Neural cell (in vitro differentiated cells): ENCODE data around the gene TAS2R38.

Source experiments
- CTCF ChIP-seq: fragments of 450-650 bp; IDR thresholded peaks from 2 replicates; pipeline ENCODE4 v1.5.1; 2014; ENCODE audit warnings: antibody characterized with exemption, mild to moderate bottlenecking, moderate library complexity; ENCODE audit not compliant: poor library complexity, severe bottlenecking
- EP300 ChIP-seq: fragments of 450-650 bp; conservative IDR thresholded peaks from 2 replicates; pipeline ENCODE4 v1.6.1; 2014; ENCODE audit warnings: antibody characterized with exemption, mild to moderate bottlenecking, moderate library complexity; ENCODE audit not compliant: poor library complexity, severe bottlenecking
- EZH2 ChIP-seq: fragments of 200-600, 300-800 bp; shearing (Covaris generic), sonication (generic); IDR thresholded peaks from 2 replicates; pipeline ENCODE4 v1.6.1; 2014; ENCODE audit warnings: antibody characterized with exemption, low read length, borderline replicate concordance, mild to moderate bottlenecking; ENCODE audit not compliant: insufficient read depth, poor library complexity, severe bottlenecking
- MXI1 ChIP-seq: fragments of 450-650 bp; conservative IDR thresholded peaks from 2 replicates; pipeline ENCODE4 v1.6.1; 2014; ENCODE audit warnings: antibody characterized with exemption, mild to moderate bottlenecking; ENCODE audit not compliant: poor library complexity, severe bottlenecking
- POLR2AphosphoS5 ChIP-seq: IDR thresholded peaks from 2 replicates; pipeline ENCODE4 v1.6.1; 2012
- RAD21 ChIP-seq: fragments of 450-650 bp; conservative IDR thresholded peaks from 2 replicates; pipeline ENCODE4 v1.6.1; 2014; ENCODE audit warnings: antibody characterized with exemption, mild to moderate bottlenecking, moderate library complexity
- SMC3 ChIP-seq: fragments of 450-650 bp; conservative IDR thresholded peaks from 2 replicates; pipeline ENCODE4 v1.6.1; 2014; ENCODE audit warnings: antibody characterized with exemption, mild to moderate bottlenecking, moderate library complexity; ENCODE audit not compliant: poor library complexity
- TAF1 ChIP-seq: IDR thresholded peaks from 2 replicates; pipeline ENCODE4 v1.6.1; 2012; ENCODE audit warnings: low read depth
- TF ChIP-seq, protein P1 (sequence below): IDR thresholded peaks from 2 replicates; pipeline ENCODE4 v1.6.1; 2012; ENCODE audit warnings: borderline replicate concordance

DNA sequence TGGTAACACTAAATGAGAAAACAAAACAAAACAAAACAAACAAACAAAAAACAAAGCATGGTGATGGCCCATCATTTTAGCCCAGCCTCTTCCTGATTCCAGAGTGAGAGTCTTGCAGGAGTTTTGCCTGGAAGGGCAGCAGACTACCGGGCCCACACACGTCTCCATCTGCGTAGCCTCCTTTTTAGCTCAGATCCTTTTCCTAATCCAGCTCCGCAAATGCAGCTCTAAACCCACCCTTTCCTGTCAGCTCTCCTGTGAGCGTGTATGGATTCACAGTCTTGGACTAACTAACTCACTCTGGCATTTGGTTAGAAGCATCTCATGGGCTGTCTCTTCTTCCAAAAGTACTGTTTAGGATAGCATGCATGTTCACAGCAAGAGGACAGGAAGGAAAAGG is 43.4 kb downstream of the TAS2R38 start:
- TF ChIP-seq RAD21 (no peak), POLR2AphosphoS5 (no peak), EZH2 (no peak), CTCF (no peak), TAF1 (no peak), SMC3 (no peak), EP300 (no peak), MXI1 (no peak)
- TF ChIP-seq, protein P1, sequence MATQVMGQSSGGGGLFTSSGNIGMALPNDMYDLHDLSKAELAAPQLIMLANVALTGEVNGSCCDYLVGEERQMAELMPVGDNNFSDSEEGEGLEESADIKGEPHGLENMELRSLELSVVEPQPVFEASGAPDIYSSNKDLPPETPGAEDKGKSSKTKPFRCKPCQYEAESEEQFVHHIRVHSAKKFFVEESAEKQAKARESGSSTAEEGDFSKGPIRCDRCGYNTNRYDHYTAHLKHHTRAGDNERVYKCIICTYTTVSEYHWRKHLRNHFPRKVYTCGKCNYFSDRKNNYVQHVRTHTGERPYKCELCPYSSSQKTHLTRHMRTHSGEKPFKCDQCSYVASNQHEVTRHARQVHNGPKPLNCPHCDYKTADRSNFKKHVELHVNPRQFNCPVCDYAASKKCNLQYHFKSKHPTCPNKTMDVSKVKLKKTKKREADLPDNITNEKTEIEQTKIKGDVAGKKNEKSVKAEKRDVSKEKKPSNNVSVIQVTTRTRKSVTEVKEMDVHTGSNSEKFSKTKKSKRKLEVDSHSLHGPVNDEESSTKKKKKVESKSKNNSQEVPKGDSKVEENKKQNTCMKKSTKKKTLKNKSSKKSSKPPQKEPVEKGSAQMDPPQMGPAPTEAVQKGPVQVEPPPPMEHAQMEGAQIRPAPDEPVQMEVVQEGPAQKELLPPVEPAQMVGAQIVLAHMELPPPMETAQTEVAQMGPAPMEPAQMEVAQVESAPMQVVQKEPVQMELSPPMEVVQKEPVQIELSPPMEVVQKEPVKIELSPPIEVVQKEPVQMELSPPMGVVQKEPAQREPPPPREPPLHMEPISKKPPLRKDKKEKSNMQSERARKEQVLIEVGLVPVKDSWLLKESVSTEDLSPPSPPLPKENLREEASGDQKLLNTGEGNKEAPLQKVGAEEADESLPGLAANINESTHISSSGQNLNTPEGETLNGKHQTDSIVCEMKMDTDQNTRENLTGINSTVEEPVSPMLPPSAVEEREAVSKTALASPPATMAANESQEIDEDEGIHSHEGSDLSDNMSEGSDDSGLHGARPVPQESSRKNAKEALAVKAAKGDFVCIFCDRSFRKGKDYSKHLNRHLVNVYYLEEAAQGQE, result no peak
